Measurements from ENCODE around the gene KMT2E.

GRCh38 chr7:105036217-105037168 is 22.5 kb downstream of the KMT2E start:
- TF ChIP-seq POLR2A (IDR thresholded peaks at IDR 0.05; ENCODE audit: low read depth, low read length), result no peak
- no peak for TF ChIP-seq TAF1 (IDR thresholded peaks at IDR 0.05; ENCODE audit: low read depth, low read length)
- no peak for TF ChIP-seq SPI1 (IDR thresholded peaks at IDR 0.05; ENCODE audit: low read depth, low read length)
- no peak for TF ChIP-seq POLR2AphosphoS5 (IDR thresholded peaks at IDR 0.05; ENCODE audit: low read depth, low read length)
- no peak for TF ChIP-seq POU2F2 (IDR thresholded peaks at IDR 0.05; ENCODE audit: low read depth, low read length)
